Stimulated activated effector memory CD8-positive, alpha-beta T cell treated with anti-CD3 and anti-CD28 coated beads, Interleukin-12 subunit alpha, Interleukin-12 subunit beta, amount 100 ng/mL, for 72 hours (primary cell): ENCODE measurements around the gene NOP53.
"Not testable (repeated sequence)": the region's sequence is repeated elsewhere in the genome, so short reads cannot be mapped to it uniquely, and the experiment has no call there.

ENCODE experiments used
- ATAC-seq: fragments of 150-1000 bp; cut with Tn5 transposase; 2 replicates; pipeline ENCODE4 v1.10.0; 2021
- DNase-seq, 2 donors: peaks; one replicate each; pipeline ENCODE4 v3.0.0; 2021 to 2022; ENCODE audit warnings: low spot score in 2 of 2
- H3K27ac Mint-ChIP-seq: one replicate; pipeline ENCODE4 v1.8.0; 2022; ENCODE audit warnings: mild to moderate bottlenecking, mixed read lengths
- H3K36me3 Mint-ChIP-seq: one replicate; pipeline ENCODE4 v1.8.0; 2022; ENCODE audit warnings: mild to moderate bottlenecking, mixed read lengths
- H3K4me1 Mint-ChIP-seq: one replicate; pipeline ENCODE4 v1.8.0; 2022; ENCODE audit warnings: mixed read lengths
- H3K4me3 Mint-ChIP-seq: one replicate; pipeline ENCODE4 v1.8.0; 2022; ENCODE audit warnings: mild to moderate bottlenecking, mixed read lengths
- H3K9me3 Mint-ChIP-seq: one replicate; pipeline ENCODE4 v1.8.0; 2022; ENCODE audit warnings: mixed read lengths

Gene NOP53

GRCh38 chr19:47730521-47730889, 14.8 kb upstream of the NOP53 start:
- H3K27ac Mint-ChIP-seq, result no peak overlapping the region
- ATAC-seq, result no peak

GRCh38 chr19:47730910-47731309, 14.4 kb upstream of the NOP53 start:
- DNase-seq (no peak), ATAC-seq (no peak)
- Mint-ChIP-seq H3K27ac (no peak overlapping the region), H3K4me1 (peaks cover 18% of the 10 kb centered on the region), H3K9me3 (no peaks in the 10 kb centered on the region), H3K4me3 (no peak overlapping the region), H3K36me3 (no peaks in the 10 kb centered on the region)

More at GRCh38 chr19:47730521-47730889, 14.8 kb upstream of the NOP53 start:
- Mint-ChIP-seq H3K4me3 (peak overlapping the region; percentile 63), H3K9me3 (no peaks in the 10 kb centered on the region), H3K4me1 (peaks cover 18% of the 10 kb centered on the region), H3K36me3 (no peaks in the 10 kb centered on the region)
- no peak for DNase-seq

DNA sequence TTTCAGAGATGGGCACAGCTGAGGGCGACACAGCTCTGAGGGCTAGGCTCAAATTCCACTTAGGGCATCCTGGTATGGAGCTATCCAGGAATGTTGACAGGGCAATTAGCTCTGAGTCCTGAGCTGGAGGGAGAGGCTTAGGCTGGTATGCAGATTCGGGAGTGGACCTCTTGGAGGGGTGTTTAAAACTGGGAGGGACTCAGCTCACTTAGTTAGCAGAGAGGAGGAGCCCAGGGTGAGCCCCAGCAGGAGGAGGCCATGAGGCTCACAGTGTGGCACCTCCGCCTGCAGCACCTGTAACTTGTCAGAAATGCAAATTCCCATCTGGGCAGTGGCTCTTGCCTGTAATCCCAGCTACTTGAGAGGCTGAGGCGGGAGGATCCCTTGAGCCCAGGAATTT, 10.2 kb upstream of the NOP53 start:
- H3K4me1 Mint-ChIP-seq, result peaks cover 4% of the 10 kb centered on the region
- DNase-seq, result no peak
- no peaks in the 10 kb centered on the region for H3K9me3 Mint-ChIP-seq
- H3K4me3 Mint-ChIP-seq, result no peak overlapping the region
- no peak overlapping the region for H3K27ac Mint-ChIP-seq
- H3K36me3 Mint-ChIP-seq, result no peaks in the 10 kb centered on the region
- ATAC-seq, result peak; percentile 21

GRCh38 chr19:47740866-47741519, 4.4 kb upstream of the NOP53 start:
- DNase-seq (no peak), ATAC-seq (no peak)
- Mint-ChIP-seq H3K36me3 (peaks cover 15% of the 10 kb centered on the region), H3K4me3 (no peak overlapping the region), H3K27ac (peak overlapping the region; percentile 30), H3K4me1 (peaks cover 25% of the 10 kb centered on the region), H3K9me3 (no peaks in the 10 kb centered on the region)

- H3K4me3 Mint-ChIP-seq, result peak overlapping the region; percentile 3
Observed at GRCh38 chr19:47741544-47742140, 3.7 kb upstream of the NOP53 start.

GRCh38 chr19:47742634-47743033, 2.7 kb upstream of the NOP53 start:
- ATAC-seq (no peak), DNase-seq (no peak)
- Mint-ChIP-seq H3K36me3 (peaks cover 32% of the 10 kb centered on the region), H3K4me1 (peaks cover 25% of the 10 kb centered on the region), H3K4me3 (peak overlapping the region; percentile 98), H3K27ac (peak overlapping the region; percentile 92), H3K9me3 (no peaks in the 10 kb centered on the region)

More at GRCh38 chr19:47741544-47742140, 3.7 kb upstream of the NOP53 start:
- DNase-seq, result no peak
- peaks cover 25% of the 10 kb centered on the region for H3K4me1 Mint-ChIP-seq
- no peaks in the 10 kb centered on the region for H3K9me3 Mint-ChIP-seq
- H3K27ac Mint-ChIP-seq, result peak overlapping the region; percentile 30
- no peak for ATAC-seq
- H3K36me3 Mint-ChIP-seq, result peaks cover 22% of the 10 kb centered on the region

GRCh38 chr19:47746129-47746528, 783 bp downstream of the NOP53 start:
- not testable (repeated sequence) for H3K9me3 Mint-ChIP-seq, DNase-seq, ATAC-seq
- peak overlapping the region; percentile 98 for H3K4me3 Mint-ChIP-seq
- peak overlapping the region; percentile 100 for H3K27ac Mint-ChIP-seq
- H3K36me3 Mint-ChIP-seq, result peaks cover 67% of the 10 kb centered on the region
- H3K4me1 Mint-ChIP-seq, result peaks cover 46% of the 10 kb centered on the region

GRCh38 chr19:47749326-47749725, 4.0 kb downstream of the NOP53 start:
- peaks cover 94% of the 10 kb centered on the region for H3K36me3 Mint-ChIP-seq
- ATAC-seq (no peak), DNase-seq (no peak)
- no peaks in the 10 kb centered on the region for H3K9me3 Mint-ChIP-seq
- H3K4me1 Mint-ChIP-seq, result peaks cover 27% of the 10 kb centered on the region
- peak overlapping the region; percentile 10 for H3K4me3 Mint-ChIP-seq
- H3K27ac Mint-ChIP-seq, result peak overlapping the region; percentile 71

DNA sequence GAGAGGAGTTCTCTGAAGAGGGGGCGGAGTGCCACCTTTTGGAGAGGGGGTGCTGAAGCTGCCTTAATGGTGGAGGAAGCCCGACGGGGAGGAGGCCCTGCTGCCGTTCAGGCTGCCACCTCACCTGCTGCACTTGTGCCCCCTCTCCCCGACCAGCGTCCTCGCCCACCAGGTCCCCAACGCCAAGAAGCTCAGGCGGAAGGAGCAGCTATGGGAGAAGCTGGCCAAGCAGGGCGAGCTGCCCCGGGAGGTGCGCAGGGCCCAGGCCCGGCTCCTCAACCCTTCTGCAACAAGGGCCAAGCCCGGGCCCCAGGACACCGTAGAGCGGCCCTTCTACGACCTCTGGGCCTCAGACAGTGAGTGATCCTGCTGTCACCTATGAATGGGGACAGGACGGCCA, 5.4 kb downstream of the NOP53 start:
- Mint-ChIP-seq H3K9me3 (no peaks in the 10 kb centered on the region), H3K4me1 (peaks cover 21% of the 10 kb centered on the region), H3K4me3 (no peak overlapping the region), H3K27ac (peak overlapping the region; percentile 54), H3K36me3 (peaks cover 100% of the 10 kb centered on the region)
- DNase-seq, result no peak
- no peak for ATAC-seq

DNA sequence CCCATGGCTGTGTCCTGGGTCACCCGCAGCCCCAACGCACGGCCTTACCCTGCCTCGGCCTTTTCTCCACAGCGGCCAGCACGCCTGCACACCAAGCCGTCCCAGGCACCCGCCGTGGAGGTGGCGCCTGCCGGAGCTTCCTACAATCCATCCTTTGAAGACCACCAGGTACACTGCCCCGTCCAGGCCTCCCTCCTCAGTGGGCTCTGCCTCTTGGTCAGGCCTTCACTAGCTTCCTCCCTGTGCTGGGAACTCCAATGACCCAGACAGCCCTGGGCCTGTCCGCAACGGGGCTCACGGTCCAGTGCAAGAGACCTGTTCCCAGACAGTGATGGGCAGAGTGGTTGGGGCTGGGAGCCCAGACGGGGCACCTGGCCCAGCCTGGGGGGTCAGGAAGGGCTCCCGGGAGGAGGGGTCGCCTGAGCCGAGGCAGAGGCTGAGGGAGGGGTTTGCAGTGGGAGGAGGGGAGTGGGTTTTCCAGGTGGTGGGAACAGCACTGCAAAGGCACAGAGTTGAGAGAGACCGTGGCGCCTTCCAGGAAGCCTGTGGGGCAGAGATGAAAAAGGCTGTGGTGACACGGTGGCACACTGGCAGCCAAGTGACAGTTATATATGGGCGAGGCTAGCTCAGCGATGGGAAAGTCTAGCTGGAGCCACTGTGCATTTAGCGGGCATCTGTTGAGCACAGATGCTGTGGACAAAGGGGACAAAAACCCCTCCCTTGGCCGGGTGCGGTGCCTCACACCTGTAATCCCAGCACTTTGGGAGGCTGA, 7.3 kb downstream of the NOP53 start:
- Mint-ChIP-seq H3K9me3 (no peaks in the 10 kb centered on the region), H3K4me3 (no peak overlapping the region), H3K27ac (peak overlapping the region; percentile 12), H3K36me3 (peaks cover 100% of the 10 kb centered on the region), H3K4me1 (peaks cover 21% of the 10 kb centered on the region)
- DNase-seq (no peak), ATAC-seq (no peak)

DNA sequence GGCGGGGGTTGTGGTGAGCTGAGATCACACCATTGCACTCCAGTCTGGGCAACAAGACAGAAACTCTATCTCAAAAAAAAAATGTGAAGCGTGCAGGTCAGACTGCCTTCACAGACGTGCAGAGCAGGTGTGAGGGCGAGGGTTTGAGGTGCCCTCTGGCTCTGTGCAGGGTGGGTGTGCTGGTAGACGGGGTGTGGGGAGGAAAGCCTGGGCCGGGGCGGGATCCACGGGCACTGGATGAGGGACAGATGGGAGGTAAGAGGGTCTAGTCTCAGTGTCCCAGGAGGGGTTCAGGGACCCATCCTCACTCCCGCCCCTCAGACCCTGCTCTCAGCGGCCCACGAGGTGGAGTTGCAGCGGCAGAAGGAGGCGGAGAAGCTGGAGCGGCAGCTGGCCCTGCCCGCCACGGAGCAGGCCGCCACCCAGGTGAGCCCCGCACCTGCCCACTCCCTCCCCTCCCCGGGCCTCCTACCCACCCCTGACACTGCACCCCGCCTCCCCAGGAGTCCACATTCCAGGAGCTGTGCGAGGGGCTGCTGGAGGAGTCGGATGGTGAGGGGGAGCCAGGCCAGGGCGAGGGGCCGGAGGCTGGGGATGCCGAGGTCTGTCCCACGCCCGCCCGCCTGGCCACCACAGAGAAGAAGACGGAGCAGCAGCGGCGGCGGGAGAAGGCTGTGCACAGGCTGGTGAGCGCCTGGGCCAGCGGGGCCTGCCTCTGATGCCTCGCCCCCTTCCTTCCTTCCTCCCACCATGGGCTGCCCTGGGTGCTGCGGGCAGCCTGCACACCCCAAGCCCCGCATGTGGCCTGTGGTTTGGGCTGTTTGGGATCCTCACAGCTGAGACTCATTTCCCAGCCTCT, 9.1 kb downstream of the NOP53 start:
- H3K9me3 Mint-ChIP-seq, result no peaks in the 10 kb centered on the region
- peaks cover 100% of the 10 kb centered on the region for H3K36me3 Mint-ChIP-seq

GRCh38 chr19:47755065-47755761, 9.9 kb downstream of the NOP53 start:
- peaks cover 100% of the 10 kb centered on the region for H3K36me3 Mint-ChIP-seq
- ATAC-seq, result no peak

More for the DNA sequence above, 9.1 kb downstream of the NOP53 start:
- Mint-ChIP-seq H3K4me1 (peaks cover 5% of the 10 kb centered on the region), H3K4me3 (no peak overlapping the region), H3K27ac (no peak overlapping the region)
- DNase-seq, result no peak
- no peak for ATAC-seq

GRCh38 chr19:47755762-47756626, 10.6 kb downstream of the NOP53 start:
- no peak for ATAC-seq
- Mint-ChIP-seq H3K4me3 (no peak overlapping the region), H3K4me1 (no peaks in the 10 kb centered on the region), H3K9me3 (no peaks in the 10 kb centered on the region), H3K27ac (no peak overlapping the region), H3K36me3 (peaks cover 94% of the 10 kb centered on the region)
- no peak for DNase-seq

More at GRCh38 chr19:47755065-47755761, 9.9 kb downstream of the NOP53 start:
- no peaks in the 10 kb centered on the region for H3K4me1 Mint-ChIP-seq
- H3K4me3 Mint-ChIP-seq, result no peak overlapping the region
- H3K9me3 Mint-ChIP-seq, result no peaks in the 10 kb centered on the region
- no peak for DNase-seq
- H3K27ac Mint-ChIP-seq, result no peak overlapping the region

GRCh38 chr19:47756627-47756929, 11.2 kb downstream of the NOP53 start:
- H3K4me1 Mint-ChIP-seq, result no peaks in the 10 kb centered on the region
- ATAC-seq, result no peak
- peak overlapping the region; percentile 67 for H3K27ac Mint-ChIP-seq
- peaks cover 88% of the 10 kb centered on the region for H3K36me3 Mint-ChIP-seq
- H3K9me3 Mint-ChIP-seq, result no peaks in the 10 kb centered on the region
- DNase-seq, result no peak
- no peak overlapping the region for H3K4me3 Mint-ChIP-seq
